ENCODE results near the gene TMTC1.
"Not testable (repeated sequence)": the region's sequence is repeated elsewhere in the genome, so short reads cannot be mapped to it uniquely, and the experiment has no call there.

The TMTC1 gene

GRCh38 chr12:29783773-29784666 is at the start of gene TMTC1:
TSS of gene TMTC1 (minus strand) at chr12:29783942. CDS start at chr12:29783751, 191 bp downstream.
- no peak for DNase-seq (ENCODE audit: low read depth in 3 of 3)

- DNase-seq (ENCODE audit: low read depth in 3 of 3) = no peak
These were observed 47.4 kb upstream of the TMTC1 start for GRCh38 chr12:29831173-29831572.

- DNase-seq (ENCODE audit: low read depth in 3 of 3) = no peak
These were observed 46.6 kb upstream of the TMTC1 start for GRCh38 chr12:29830391-29830790.

GRCh38 chr12:29818916-29819623 is 35.3 kb upstream of the TMTC1 start:
- DNase-seq (ENCODE audit: low read depth in 3 of 3) = no peak

- DNase-seq (ENCODE audit: low read depth in 3 of 3) = no peak
These were observed 33.4 kb upstream of the TMTC1 start for GRCh38 chr12:29816874-29817725.

GRCh38 chr12:29809616-29810361 is 26.0 kb upstream of the TMTC1 start:
- not testable (repeated sequence) for DNase-seq (ENCODE audit: low read depth in 3 of 3)

GRCh38 chr12:29807129-29807528 is 23.4 kb upstream of the TMTC1 start:
- DNase-seq (ENCODE audit: low read depth in 3 of 3) = no peak

- no peak for DNase-seq (ENCODE audit: low read depth in 3 of 3)
These were observed 20.3 kb upstream of the TMTC1 start for GRCh38 chr12:29804019-29804418.

GRCh38 chr12:29799591-29799990 is 15.8 kb upstream of the TMTC1 start:
- DNase-seq (ENCODE audit: low read depth in 3 of 3) = no peak

- DNase-seq (ENCODE audit: low read depth in 3 of 3) = no peak
These were observed 14.0 kb upstream of the TMTC1 start for GRCh38 chr12:29797565-29798355.

- DNase-seq (ENCODE audit: low read depth in 3 of 3) = no peak
These were observed 13.1 kb upstream of the TMTC1 start for GRCh38 chr12:29796823-29797263.

- DNase-seq (ENCODE audit: low read depth in 3 of 3) = no peak
These were observed 12.0 kb upstream of the TMTC1 start for GRCh38 chr12:29795715-29796114.

- no peak for DNase-seq (ENCODE audit: low read depth in 3 of 3)
These were observed 11.1 kb upstream of the TMTC1 start for GRCh38 chr12:29794862-29795261.

- DNase-seq (ENCODE audit: low read depth in 3 of 3) = no peak
These were observed 9.1 kb upstream of the TMTC1 start for GRCh38 chr12:29792853-29793252.

GRCh38 chr12:29792132-29792531 is 8.4 kb upstream of the TMTC1 start:
- DNase-seq (ENCODE audit: low read depth in 3 of 3) = no peak

GRCh38 chr12:29782871-29783772 is 620 bp downstream of the TMTC1 start:
- no peak for DNase-seq (ENCODE audit: low read depth in 3 of 3)

GRCh38 chr12:29782285-29782870 is 1.4 kb downstream of the TMTC1 start:
- no peak for DNase-seq (ENCODE audit: low read depth in 3 of 3)

GRCh38 chr12:29781705-29782266 is 2.0 kb downstream of the TMTC1 start:
- DNase-seq (ENCODE audit: low read depth in 3 of 3) = no peak

- DNase-seq (ENCODE audit: low read depth in 3 of 3) = no peak
These were observed 2.6 kb downstream of the TMTC1 start for GRCh38 chr12:29781188-29781587.

Data from stimulated activated CD4-positive, alpha-beta T cell treated with anti-CD3 and anti-CD28 coated beads, TNF-alpha, amount 100 ng/mL, for 48 hours (primary cell).